HEK293 (cell line): ENCODE measurements around the gene PPY.

Experiments
- GLIS2 ChIP-seq: fragments of 450-650 bp; formaldehyde crosslinking; IDR thresholded peaks from 2 replicates; pipeline ENCODE4 v1.5.1; 2016; ENCODE audit warnings: missing biosample characterization, missing genetic modification characterization
- SP7 ChIP-seq: fragments of 450-650 bp; formaldehyde crosslinking; IDR thresholded peaks from 2 replicates; pipeline ENCODE4 v1.5.1; 2016; ENCODE audit warnings: missing biosample characterization, missing genetic modification characterization
- ZNF146 ChIP-seq: fragments of 450-650 bp; formaldehyde crosslinking; IDR thresholded peaks from 2 replicates; pipeline ENCODE4 v1.5.1; 2016; ENCODE audit warnings: missing biosample characterization, missing genetic modification characterization
- ZNF157 ChIP-seq: fragments of 450-650 bp; formaldehyde crosslinking; IDR thresholded peaks from 2 replicates; pipeline ENCODE4 v1.5.1; 2016; ENCODE audit warnings: missing biosample characterization, missing genetic modification characterization
- ZNF366 ChIP-seq: fragments of 450-650 bp; formaldehyde crosslinking; conservative IDR thresholded peaks from 2 replicates; pipeline ENCODE4 v1.5.1; 2016; ENCODE audit warnings: missing biosample characterization, missing genetic modification characterization
- ZNF404 ChIP-seq: fragments of 450-650 bp; formaldehyde crosslinking; IDR thresholded peaks from 2 replicates; pipeline ENCODE4 v1.5.1; 2017; ENCODE audit warnings: missing biosample characterization, missing genetic modification characterization
- ZNF510 ChIP-seq: fragments of 450-650 bp; formaldehyde crosslinking; IDR thresholded peaks from 2 replicates; pipeline ENCODE4 v1.5.1; 2018; ENCODE audit warnings: mild to moderate bottlenecking, missing genetic modification characterization, missing biosample characterization; ENCODE audit not compliant: insufficient replicate concordance
- ZNF560 ChIP-seq: fragments of 450-650 bp; formaldehyde crosslinking; IDR thresholded peaks from 2 replicates; pipeline ENCODE4 v1.5.1; 2017; ENCODE audit warnings: missing biosample characterization, missing genetic modification characterization, borderline replicate concordance
- TF ChIP-seq, protein P1 (sequence below): fragments of 450-650 bp; formaldehyde crosslinking; IDR thresholded peaks from 2 replicates; pipeline ENCODE4 v1.5.1; 2017; ENCODE audit warnings: missing biosample characterization, missing genetic modification characterization
- TF ChIP-seq, protein P2 (sequence below): fragments of 450-650 bp; formaldehyde crosslinking; IDR thresholded peaks from 2 replicates; pipeline ENCODE4 v1.5.1; 2016; ENCODE audit warnings: missing biosample characterization, missing genetic modification characterization
- TF ChIP-seq, protein P3 (sequence below): fragments of 450-650 bp; formaldehyde crosslinking; conservative IDR thresholded peaks from 2 replicates; pipeline ENCODE4 v1.5.1; 2016; ENCODE audit warnings: low read depth, missing biosample characterization, missing genetic modification characterization
- TF ChIP-seq, protein P4 (sequence below): fragments of 450-650 bp; formaldehyde crosslinking; conservative IDR thresholded peaks from 2 replicates; pipeline ENCODE4 v1.5.1; 2016; ENCODE audit warnings: low read depth, missing biosample characterization, missing genetic modification characterization
- TF ChIP-seq, protein P5 (sequence below): fragments of 450-650 bp; formaldehyde crosslinking; IDR thresholded peaks from 2 replicates; pipeline ENCODE4 v1.5.1; 2016; ENCODE audit warnings: missing biosample characterization, missing genetic modification characterization

Gene PPY

DNA sequence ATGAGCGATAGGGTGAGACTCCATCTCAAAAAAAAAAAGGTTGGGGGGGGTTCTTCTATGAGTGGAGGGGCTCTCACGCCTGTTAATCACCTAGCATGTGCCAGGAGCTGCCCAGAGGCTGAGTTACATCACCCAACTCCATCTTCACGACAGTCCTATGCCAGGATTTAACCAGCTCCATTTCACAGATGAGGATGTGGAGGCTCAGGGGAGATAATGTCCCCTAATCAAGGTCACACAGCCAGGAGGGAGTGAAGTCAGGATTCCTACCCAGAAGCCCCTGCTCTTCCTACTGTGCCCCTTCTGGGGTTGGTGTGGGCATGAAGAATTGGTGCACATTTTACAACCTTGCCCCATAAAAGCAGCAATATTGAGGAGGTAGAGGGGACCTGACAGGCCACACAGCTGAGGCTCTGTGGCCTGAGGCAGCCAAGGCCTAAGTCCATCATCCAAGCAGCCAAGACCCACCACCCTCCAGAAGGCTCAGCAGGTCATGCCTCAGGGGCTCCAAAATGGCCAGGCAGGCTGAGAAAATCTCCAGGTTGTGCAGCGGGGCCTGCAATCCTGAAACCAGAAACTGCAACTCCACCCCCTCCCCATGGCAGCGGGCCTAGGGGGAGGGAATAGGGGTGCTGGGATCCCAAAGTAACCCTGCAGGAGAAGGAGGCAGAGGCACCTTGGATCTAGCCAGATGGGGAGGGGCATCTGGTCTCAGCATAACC lies 6.9 kb downstream of the PPY start (continued):
- TF ChIP-seq, protein P1, sequence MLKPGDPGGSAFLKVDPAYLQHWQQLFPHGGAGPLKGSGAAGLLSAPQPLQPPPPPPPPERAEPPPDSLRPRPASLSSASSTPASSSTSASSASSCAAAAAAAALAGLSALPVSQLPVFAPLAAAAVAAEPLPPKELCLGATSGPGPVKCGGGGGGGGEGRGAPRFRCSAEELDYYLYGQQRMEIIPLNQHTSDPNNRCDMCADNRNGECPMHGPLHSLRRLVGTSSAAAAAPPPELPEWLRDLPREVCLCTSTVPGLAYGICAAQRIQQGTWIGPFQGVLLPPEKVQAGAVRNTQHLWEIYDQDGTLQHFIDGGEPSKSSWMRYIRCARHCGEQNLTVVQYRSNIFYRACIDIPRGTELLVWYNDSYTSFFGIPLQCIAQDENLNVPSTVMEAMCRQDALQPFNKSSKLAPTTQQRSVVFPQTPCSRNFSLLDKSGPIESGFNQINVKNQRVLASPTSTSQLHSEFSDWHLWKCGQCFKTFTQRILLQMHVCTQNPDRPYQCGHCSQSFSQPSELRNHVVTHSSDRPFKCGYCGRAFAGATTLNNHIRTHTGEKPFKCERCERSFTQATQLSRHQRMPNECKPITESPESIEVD (tag by site-specific recombination) = no peak
- TF ChIP-seq ZNF404 (no peak), ZNF157 (no peak), ZNF560 (tag by site-specific recombination) (no peak), GLIS2 (tag by site-specific recombination) (no peak), ZNF146 (tag by site-specific recombination) (no peak), ZNF510 (tag by site-specific recombination) (no peak), SP7 (tag by site-specific recombination) (no peak), ZNF366 (tag by site-specific recombination) (no peak)
- TF ChIP-seq, protein P2, sequence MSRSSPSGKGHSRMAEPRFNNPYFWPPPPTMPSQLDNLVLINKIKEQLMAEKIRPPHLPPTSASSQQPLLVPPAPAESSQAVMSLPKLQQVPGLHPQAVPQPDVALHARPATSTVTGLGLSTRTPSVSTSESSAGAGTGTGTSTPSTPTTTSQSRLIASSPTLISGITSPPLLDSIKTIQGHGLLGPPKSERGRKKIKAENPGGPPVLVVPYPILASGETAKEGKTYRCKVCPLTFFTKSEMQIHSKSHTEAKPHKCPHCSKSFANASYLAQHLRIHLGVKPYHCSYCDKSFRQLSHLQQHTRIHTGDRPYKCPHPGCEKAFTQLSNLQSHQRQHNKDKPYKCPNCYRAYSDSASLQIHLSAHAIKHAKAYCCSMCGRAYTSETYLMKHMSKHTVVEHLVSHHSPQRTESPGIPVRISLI (tag by site-specific recombination) = no peak
- TF ChIP-seq, protein P3, sequence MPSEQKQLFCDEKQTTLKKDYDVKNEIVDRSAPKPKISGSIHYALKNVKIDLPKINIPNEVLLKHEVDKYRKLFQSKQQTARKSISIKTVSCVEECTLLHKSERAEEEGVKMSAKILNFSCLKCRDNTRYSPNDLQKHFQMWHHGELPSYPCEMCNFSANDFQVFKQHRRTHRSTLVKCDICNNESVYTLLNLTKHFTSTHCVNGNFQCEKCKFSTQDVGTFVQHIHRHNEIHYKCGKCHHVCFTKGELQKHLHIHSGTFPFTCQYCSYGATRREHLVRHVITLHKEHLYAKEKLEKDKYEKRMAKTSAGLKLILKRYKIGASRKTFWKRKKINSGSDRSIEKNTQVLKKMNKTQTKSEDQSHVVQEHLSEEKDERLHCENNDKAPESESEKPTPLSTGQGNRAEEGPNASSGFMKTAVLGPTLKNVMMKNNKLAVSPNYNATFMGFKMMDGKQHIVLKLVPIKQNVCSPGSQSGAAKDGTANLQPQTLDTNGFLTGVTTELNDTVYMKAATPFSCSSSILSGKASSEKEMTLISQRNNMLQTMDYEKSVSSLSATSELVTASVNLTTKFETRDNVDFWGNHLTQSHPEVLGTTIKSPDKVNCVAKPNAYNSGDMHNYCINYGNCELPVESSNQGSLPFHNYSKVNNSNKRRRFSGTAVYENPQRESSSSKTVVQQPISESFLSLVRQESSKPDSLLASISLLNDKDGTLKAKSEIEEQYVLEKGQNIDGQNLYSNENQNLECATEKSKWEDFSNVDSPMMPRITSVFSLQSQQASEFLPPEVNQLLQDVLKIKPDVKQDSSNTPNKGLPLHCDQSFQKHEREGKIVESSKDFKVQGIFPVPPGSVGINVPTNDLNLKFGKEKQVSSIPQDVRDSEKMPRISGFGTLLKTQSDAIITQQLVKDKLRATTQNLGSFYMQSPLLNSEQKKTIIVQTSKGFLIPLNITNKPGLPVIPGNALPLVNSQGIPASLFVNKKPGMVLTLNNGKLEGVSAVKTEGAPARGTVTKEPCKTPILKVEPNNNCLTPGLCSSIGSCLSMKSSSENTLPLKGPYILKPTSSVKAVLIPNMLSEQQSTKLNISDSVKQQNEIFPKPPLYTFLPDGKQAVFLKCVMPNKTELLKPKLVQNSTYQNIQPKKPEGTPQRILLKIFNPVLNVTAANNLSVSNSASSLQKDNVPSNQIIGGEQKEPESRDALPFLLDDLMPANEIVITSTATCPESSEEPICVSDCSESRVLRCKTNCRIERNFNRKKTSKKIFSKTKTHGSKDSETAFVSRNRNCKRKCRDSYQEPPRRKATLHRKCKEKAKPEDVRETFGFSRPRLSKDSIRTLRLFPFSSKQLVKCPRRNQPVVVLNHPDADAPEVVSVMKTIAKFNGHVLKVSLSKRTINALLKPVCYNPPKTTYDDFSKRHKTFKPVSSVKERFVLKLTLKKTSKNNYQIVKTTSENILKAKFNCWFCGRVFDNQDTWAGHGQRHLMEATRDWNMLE (tag by site-specific recombination) = no peak
- TF ChIP-seq, protein P4, sequence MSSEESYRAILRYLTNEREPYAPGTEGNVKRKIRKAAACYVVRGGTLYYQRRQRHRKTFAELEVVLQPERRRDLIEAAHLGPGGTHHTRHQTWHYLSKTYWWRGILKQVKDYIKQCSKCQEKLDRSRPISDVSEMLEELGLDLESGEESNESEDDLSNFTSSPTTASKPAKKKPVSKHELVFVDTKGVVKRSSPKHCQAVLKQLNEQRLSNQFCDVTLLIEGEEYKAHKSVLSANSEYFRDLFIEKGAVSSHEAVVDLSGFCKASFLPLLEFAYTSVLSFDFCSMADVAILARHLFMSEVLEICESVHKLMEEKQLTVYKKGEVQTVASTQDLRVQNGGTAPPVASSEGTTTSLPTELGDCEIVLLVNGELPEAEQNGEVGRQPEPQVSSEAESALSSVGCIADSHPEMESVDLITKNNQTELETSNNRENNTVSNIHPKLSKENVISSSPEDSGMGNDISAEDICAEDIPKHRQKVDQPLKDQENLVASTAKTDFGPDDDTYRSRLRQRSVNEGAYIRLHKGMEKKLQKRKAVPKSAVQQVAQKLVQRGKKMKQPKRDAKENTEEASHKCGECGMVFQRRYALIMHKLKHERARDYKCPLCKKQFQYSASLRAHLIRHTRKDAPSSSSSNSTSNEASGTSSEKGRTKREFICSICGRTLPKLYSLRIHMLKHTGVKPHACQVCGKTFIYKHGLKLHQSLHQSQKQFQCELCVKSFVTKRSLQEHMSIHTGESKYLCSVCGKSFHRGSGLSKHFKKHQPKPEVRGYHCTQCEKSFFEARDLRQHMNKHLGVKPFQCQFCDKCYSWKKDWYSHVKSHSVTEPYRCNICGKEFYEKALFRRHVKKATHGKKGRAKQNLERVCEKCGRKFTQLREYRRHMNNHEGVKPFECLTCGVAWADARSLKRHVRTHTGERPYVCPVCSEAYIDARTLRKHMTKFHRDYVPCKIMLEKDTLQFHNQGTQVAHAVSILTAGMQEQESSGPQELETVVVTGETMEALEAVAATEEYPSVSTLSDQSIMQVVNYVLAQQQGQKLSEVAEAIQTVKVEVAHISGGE (tag by site-specific recombination) = no peak
- TF ChIP-seq, protein P5, sequence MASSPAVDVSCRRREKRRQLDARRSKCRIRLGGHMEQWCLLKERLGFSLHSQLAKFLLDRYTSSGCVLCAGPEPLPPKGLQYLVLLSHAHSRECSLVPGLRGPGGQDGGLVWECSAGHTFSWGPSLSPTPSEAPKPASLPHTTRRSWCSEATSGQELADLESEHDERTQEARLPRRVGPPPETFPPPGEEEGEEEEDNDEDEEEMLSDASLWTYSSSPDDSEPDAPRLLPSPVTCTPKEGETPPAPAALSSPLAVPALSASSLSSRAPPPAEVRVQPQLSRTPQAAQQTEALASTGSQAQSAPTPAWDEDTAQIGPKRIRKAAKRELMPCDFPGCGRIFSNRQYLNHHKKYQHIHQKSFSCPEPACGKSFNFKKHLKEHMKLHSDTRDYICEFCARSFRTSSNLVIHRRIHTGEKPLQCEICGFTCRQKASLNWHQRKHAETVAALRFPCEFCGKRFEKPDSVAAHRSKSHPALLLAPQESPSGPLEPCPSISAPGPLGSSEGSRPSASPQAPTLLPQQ (tag by site-specific recombination) = no peak
